H9 (cell line): ENCODE data around the gene EFL1. TPM values are rescaled to one million over a fixed set of nuclear protein-coding genes. Genes with fewer than 3 reads are reported as not detected.

ENCODE experiments used
- DNase-seq: peaks from one replicate; pipeline ENCODE4 v3.0.0-alpha.2; 2017
- H2AFZ ChIP-seq: one replicate; pipeline ENCODE4 v1.6.1; 2013; ENCODE audit warnings: mild to moderate bottlenecking, low read length, control low read depth, moderate library complexity
- H2AK5ac ChIP-seq: 2 replicates; pipeline ENCODE4 v1.6.1; 2013; ENCODE audit warnings: low read length, control low read depth, mixed read lengths; ENCODE audit not compliant: insufficient read length
- H2BK120ac ChIP-seq: one replicate; pipeline ENCODE4 v1.6.1; 2013; ENCODE audit warnings: low read depth, mild to moderate bottlenecking, low read length, control low read depth, inconsistent platforms; ENCODE audit not compliant: poor library complexity, severe bottlenecking
- H2BK12ac ChIP-seq: 2 replicates; pipeline ENCODE4 v1.6.1; 2013; ENCODE audit warnings: low read length, control low read depth, mixed read lengths, low read depth; ENCODE audit not compliant: insufficient read length
- H2BK15ac ChIP-seq: 2 replicates; pipeline ENCODE4 v1.6.1; 2013; ENCODE audit warnings: low read depth, low read length, control low read depth
- H2BK20ac ChIP-seq: one replicate; pipeline ENCODE4 v1.6.1; 2013; ENCODE audit warnings: low read depth, mild to moderate bottlenecking, low read length, control low read depth, inconsistent platforms; ENCODE audit not compliant: poor library complexity, severe bottlenecking
- H2BK5ac ChIP-seq: 2 replicates; pipeline ENCODE4 v1.6.1; 2013; ENCODE audit warnings: low read length, control low read depth, mixed read lengths; ENCODE audit not compliant: insufficient read length
- H3K14ac ChIP-seq: 2 replicates; pipeline ENCODE4 v1.6.1; 2013; ENCODE audit warnings: low read length, control low read depth; ENCODE audit not compliant: insufficient read depth
- H3K18ac ChIP-seq: 2 replicates; pipeline ENCODE4 v1.6.1; 2013; ENCODE audit warnings: low read depth, mild to moderate bottlenecking, mixed read lengths, low read length, control low read depth; ENCODE audit not compliant: insufficient read length
- H3K23ac ChIP-seq: 2 replicates; pipeline ENCODE4 v1.6.1; 2013; ENCODE audit warnings: low read length, control low read depth, mixed read lengths, low read depth; ENCODE audit not compliant: insufficient read length
- H3K23me2 ChIP-seq: 2 replicates; pipeline ENCODE4 v1.6.1; 2013; ENCODE audit warnings: low read depth, mild to moderate bottlenecking, mixed read lengths, low read length, control low read depth; ENCODE audit not compliant: insufficient read length, poor library complexity, severe bottlenecking
- H3K27ac ChIP-seq: 2 replicates; pipeline ENCODE4 v1.5.1; 2013; ENCODE audit warnings: low read length, control low read depth, mixed read lengths, low read depth; ENCODE audit not compliant: insufficient read length
- H3K27me3 ChIP-seq: 2 replicates; pipeline ENCODE4 v1.6.1; 2013; ENCODE audit warnings: low read length, control low read depth, inconsistent platforms; ENCODE audit not compliant: insufficient read depth
- H3K4ac ChIP-seq: 2 replicates; pipeline ENCODE4 v1.6.1; 2013; ENCODE audit warnings: low read depth, mild to moderate bottlenecking, control low read depth, inconsistent platforms, low read length, moderate library complexity
- H3K4me1 ChIP-seq: 2 replicates; pipeline ENCODE4 v1.6.1; 2013; ENCODE audit warnings: low read length, control low read depth, inconsistent platforms; ENCODE audit not compliant: insufficient read depth
- H3K4me2 ChIP-seq: 2 replicates; pipeline ENCODE4 v1.6.1; 2013; ENCODE audit warnings: low read length, control low read depth, mixed read lengths; ENCODE audit not compliant: insufficient read length, insufficient read depth
- H3K56ac ChIP-seq: 2 replicates; pipeline ENCODE4 v1.6.1; 2013; ENCODE audit warnings: low read depth, mild to moderate bottlenecking, mixed read lengths, low read length, control low read depth; ENCODE audit not compliant: insufficient read length
- H3K79me1 ChIP-seq: 2 replicates; pipeline ENCODE4 v1.6.1; 2013; ENCODE audit warnings: low read depth, mild to moderate bottlenecking, moderate library complexity, low read length, control low read depth, inconsistent platforms; ENCODE audit not compliant: insufficient read depth, poor library complexity, severe bottlenecking
- H3K79me2 ChIP-seq: 2 replicates; pipeline ENCODE4 v1.6.1; 2013; ENCODE audit warnings: low read length, control low read depth, inconsistent platforms; ENCODE audit not compliant: insufficient read depth
- H3K9ac ChIP-seq: 2 replicates; pipeline ENCODE4 v1.6.1; 2013; ENCODE audit warnings: low read length, control low read depth, mixed read lengths; ENCODE audit not compliant: insufficient read length; ENCODE audit errors: extremely low read depth
- H3K9me3 ChIP-seq: one replicate; pipeline ENCODE4 v1.6.1; 2013; ENCODE audit warnings: low read depth, low read length, inconsistent platforms; ENCODE audit not compliant: control insufficient read depth
- H3T11ph ChIP-seq: one replicate; pipeline ENCODE4 v1.6.1; 2013; ENCODE audit warnings: mild to moderate bottlenecking, low read length, control low read depth, inconsistent platforms
- H4K20me1 ChIP-seq: one replicate; pipeline ENCODE4 v1.6.1; 2013; ENCODE audit not compliant: control insufficient read depth, insufficient read length, insufficient read depth
- H4K5ac ChIP-seq: 2 replicates; pipeline ENCODE4 v1.6.1; 2013; ENCODE audit warnings: low read depth, mild to moderate bottlenecking, mixed read lengths, low read length, control low read depth; ENCODE audit not compliant: insufficient read length
- H4K8ac ChIP-seq: replicated peaks from 2 replicates; pipeline ENCODE4 v1.6.1; 2013; ENCODE audit warnings: low read length, control low read depth, mixed read lengths, low read depth; ENCODE audit not compliant: insufficient read length
- H4K91ac ChIP-seq: 2 replicates; pipeline ENCODE4 v1.6.1; 2013; ENCODE audit warnings: low read depth, mild to moderate bottlenecking, moderate library complexity, mixed read lengths, low read length, control low read depth; ENCODE audit not compliant: insufficient read length
- H3K27ac Mint-ChIP-seq, 3 experiments: 2 replicates in 2 of 3; 3 replicates in 1 of 3; pipeline ENCODE4 v1.8.0; 2020 to 2021; ENCODE audit warnings: mixed read lengths in 3 of 3, mild to moderate bottlenecking in 1 of 3, moderate library complexity in 1 of 3
- H3K27me3 Mint-ChIP-seq: 2 replicates; pipeline ENCODE4 v1.8.0; 2021; ENCODE audit warnings: low read depth, mild to moderate bottlenecking, moderate library complexity, mixed read lengths
- H3K36me3 Mint-ChIP-seq, 3 experiments: 2 replicates in 2 of 3; 3 replicates in 1 of 3; pipeline ENCODE4 v1.8.0; 2020 to 2021; ENCODE audit warnings: low read depth in 3 of 3, mixed read lengths in 3 of 3; ENCODE audit not compliant: insufficient read depth in 1 of 3
- H3K4me1 Mint-ChIP-seq, 2 experiments: 2 replicates each; pipeline ENCODE4 v1.8.0; 2020; ENCODE audit warnings: mixed read lengths in 2 of 2
- H3K4me3 Mint-ChIP-seq, 2 experiments: 2 replicates in 1 of 2; 3 replicates in 1 of 2; pipeline ENCODE4 v1.8.0; 2020 to 2021; ENCODE audit warnings: mild to moderate bottlenecking in 2 of 2, mixed read lengths in 2 of 2, moderate library complexity in 1 of 2
- H3K9me3 Mint-ChIP-seq, 2 experiments: 2 replicates in 1 of 2; 3 replicates in 1 of 2; pipeline ENCODE4 v1.8.0; 2020; ENCODE audit warnings: mild to moderate bottlenecking in 2 of 2, mixed read lengths in 2 of 2, moderate library complexity in 1 of 2
- WGBS: extraction: QIAGEN DNeasy Blood & Tissue Kit; methylation state at CpG from one replicate; pipeline ENCODE4 v1.1.7; 2013; ENCODE audit warnings: missing lambda C conversion rate, low lambda C conversion rate, mixed read lengths; ENCODE audit not compliant: insufficient read length; ENCODE audit errors: extremely low coverage; 5-methylcytosine and 5-hydroxymethylcytosine counted together
- total RNA-seq: library from RNA; stranded (reverse); gene quantifications from 2 replicates; pipeline ENCODE4 v1.2.1, GENCODE V29; 2021
- TF ChIP-seq, protein P1 (sequence below): fragments of 200-600 bp; sonication (generic); conservative IDR thresholded peaks from 3 replicates; pipeline ENCODE4 v1.8.0; 2021; ENCODE audit warnings: antibody characterized with exemption, mild to moderate bottlenecking

Gene EFL1
- total RNA-seq, 1 experiment from 2014 or later, result 29.4 TPM

GRCh38 chr15:82228750-82229149 is 33.8 kb downstream of the EFL1 start:
- H3K4me1 Mint-ChIP-seq, result peaks cover 6% of the 10 kb centered on the region in 2 experiments; a peak in 2 of 4 replicates
- H3K18ac ChIP-seq, result no peak overlapping the region
- H2AK5ac ChIP-seq, result no peak overlapping the region
- H2BK5ac ChIP-seq, result no peak overlapping the region
- H3K4me1 ChIP-seq, result no peaks in the 10 kb centered on the region
- H3K14ac ChIP-seq, result no peak overlapping the region
- no peak overlapping the region for H3K9ac ChIP-seq
- H3K23ac ChIP-seq, result no peak overlapping the region
- H4K20me1 ChIP-seq, result no peaks in the 10 kb centered on the region
- no peak overlapping the region for H4K5ac ChIP-seq
- H3K4ac ChIP-seq, result no peak overlapping the region
- no peaks in the 10 kb centered on the region for H3K27me3 Mint-ChIP-seq
- H3K36me3 Mint-ChIP-seq, result peaks cover 0 to 38% (median 25%) of the 10 kb centered on the region in 3 experiments; a peak in 6 of 7 replicates
- no peak overlapping the region for H3K4me3 Mint-ChIP-seq
- DNase-seq, result no peak
- no peaks in the 10 kb centered on the region for H3K79me2 ChIP-seq
- no peak overlapping the region for H3K27ac ChIP-seq
- no peak overlapping the region for H3K4me2 ChIP-seq
- H2BK120ac ChIP-seq, result no peak overlapping the region
- H3K9me3 ChIP-seq, result no peaks in the 10 kb centered on the region
- no CpG with 5 or more reads among the region's 1 CpG for WGBS
- no peaks in the 10 kb centered on the region for H3K27me3 ChIP-seq
- H3K56ac ChIP-seq, result no peak overlapping the region
- H4K91ac ChIP-seq, result no peak overlapping the region
- H2AFZ ChIP-seq, result no peak overlapping the region
- H2BK20ac ChIP-seq, result no peak overlapping the region
- H4K8ac ChIP-seq, result no peak overlapping the region
- TF ChIP-seq, protein P1, sequence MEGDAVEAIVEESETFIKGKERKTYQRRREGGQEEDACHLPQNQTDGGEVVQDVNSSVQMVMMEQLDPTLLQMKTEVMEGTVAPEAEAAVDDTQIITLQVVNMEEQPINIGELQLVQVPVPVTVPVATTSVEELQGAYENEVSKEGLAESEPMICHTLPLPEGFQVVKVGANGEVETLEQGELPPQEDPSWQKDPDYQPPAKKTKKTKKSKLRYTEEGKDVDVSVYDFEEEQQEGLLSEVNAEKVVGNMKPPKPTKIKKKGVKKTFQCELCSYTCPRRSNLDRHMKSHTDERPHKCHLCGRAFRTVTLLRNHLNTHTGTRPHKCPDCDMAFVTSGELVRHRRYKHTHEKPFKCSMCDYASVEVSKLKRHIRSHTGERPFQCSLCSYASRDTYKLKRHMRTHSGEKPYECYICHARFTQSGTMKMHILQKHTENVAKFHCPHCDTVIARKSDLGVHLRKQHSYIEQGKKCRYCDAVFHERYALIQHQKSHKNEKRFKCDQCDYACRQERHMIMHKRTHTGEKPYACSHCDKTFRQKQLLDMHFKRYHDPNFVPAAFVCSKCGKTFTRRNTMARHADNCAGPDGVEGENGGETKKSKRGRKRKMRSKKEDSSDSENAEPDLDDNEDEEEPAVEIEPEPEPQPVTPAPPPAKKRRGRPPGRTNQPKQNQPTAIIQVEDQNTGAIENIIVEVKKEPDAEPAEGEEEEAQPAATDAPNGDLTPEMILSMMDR, result no peak
- H3K23me2 ChIP-seq, result no peaks in the 10 kb centered on the region
- no peaks in the 10 kb centered on the region for H3K9me3 Mint-ChIP-seq
- no peak overlapping the region for H2BK15ac ChIP-seq
- H3T11ph ChIP-seq, result no peak overlapping the region
- no peak overlapping the region for H2BK12ac ChIP-seq
- H3K79me1 ChIP-seq, result no peaks in the 10 kb centered on the region
- no peak overlapping the region for H3K27ac Mint-ChIP-seq
